ENCODE data around the gene CDK5RAP3.

Gene CDK5RAP3

DNA sequence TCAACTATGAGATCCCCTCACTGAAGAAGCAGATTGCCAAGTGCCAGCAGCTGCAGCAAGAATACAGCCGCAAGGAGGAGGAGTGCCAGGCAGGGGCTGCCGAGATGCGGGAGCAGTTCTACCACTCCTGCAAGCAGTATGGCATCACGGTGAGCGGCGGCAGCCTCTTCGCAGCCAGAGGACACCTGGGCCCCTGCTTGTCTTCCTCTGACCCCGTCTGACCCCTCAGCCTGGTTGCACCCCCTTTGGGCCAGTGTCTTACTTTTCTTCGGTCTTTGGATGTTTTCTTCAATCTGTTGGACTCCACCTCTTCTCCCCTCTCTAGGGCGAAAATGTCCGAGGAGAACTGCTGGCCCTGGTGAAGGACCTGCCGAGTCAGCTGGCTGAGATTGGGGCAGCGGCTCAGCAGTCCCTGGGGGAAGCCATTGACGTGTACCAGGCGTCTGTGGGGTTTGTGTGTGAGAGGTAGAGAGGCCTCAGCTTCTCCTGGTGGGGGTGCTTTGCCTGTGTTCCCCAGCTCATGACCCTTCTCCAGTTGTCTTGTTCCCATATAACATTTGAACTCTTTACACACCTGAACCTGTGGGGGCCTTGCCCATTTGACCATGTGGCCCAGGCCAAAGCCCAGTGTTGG, 4.4 kb downstream of the CDK5RAP3 start:
- Histone ChIP-seq H3K4me3 (ENCODE audit: low read depth in 1 of 2, low read length in 1 of 2) (no peak overlapping the region), H3K36me3 (peaks cover 71% of the 10 kb centered on the region), H3K27me3 (no peaks in the 10 kb centered on the region), H3K4me1 (ENCODE audit: control insufficient read depth in 1 of 2, insufficient read depth in 1 of 2, low read depth in 1 of 2, low read length in 1 of 2) (peaks cover 13 to 14% of the 10 kb centered on the region in 2 experiments), H3K27ac (no peak overlapping the region), H3K9me3 (no peaks in the 10 kb centered on the region)
- TF ChIP-seq, protein P1, sequence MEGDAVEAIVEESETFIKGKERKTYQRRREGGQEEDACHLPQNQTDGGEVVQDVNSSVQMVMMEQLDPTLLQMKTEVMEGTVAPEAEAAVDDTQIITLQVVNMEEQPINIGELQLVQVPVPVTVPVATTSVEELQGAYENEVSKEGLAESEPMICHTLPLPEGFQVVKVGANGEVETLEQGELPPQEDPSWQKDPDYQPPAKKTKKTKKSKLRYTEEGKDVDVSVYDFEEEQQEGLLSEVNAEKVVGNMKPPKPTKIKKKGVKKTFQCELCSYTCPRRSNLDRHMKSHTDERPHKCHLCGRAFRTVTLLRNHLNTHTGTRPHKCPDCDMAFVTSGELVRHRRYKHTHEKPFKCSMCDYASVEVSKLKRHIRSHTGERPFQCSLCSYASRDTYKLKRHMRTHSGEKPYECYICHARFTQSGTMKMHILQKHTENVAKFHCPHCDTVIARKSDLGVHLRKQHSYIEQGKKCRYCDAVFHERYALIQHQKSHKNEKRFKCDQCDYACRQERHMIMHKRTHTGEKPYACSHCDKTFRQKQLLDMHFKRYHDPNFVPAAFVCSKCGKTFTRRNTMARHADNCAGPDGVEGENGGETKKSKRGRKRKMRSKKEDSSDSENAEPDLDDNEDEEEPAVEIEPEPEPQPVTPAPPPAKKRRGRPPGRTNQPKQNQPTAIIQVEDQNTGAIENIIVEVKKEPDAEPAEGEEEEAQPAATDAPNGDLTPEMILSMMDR (IDR thresholded peaks at IDR 0.05) = no peak

GRCh38 chr17:47975823-47976205, 4.9 kb downstream of the CDK5RAP3 start:
- H3K27ac ChIP-seq = no peak overlapping the region
- TF ChIP-seq, protein P1 (IDR thresholded peaks at IDR 0.05) = no peak
- H3K36me3 ChIP-seq = peaks cover 76% of the 10 kb centered on the region
- H3K4me1 ChIP-seq (ENCODE audit: control insufficient read depth in 1 of 2, insufficient read depth in 1 of 2, low read depth in 1 of 2, low read length in 1 of 2) = peaks cover 10 to 11% of the 10 kb centered on the region in 2 experiments
- no peak overlapping the region for H3K4me3 ChIP-seq (ENCODE audit: low read depth in 1 of 2, low read length in 1 of 2)
- no peaks in the 10 kb centered on the region for H3K27me3 ChIP-seq
- no peaks in the 10 kb centered on the region for H3K9me3 ChIP-seq

DNA sequence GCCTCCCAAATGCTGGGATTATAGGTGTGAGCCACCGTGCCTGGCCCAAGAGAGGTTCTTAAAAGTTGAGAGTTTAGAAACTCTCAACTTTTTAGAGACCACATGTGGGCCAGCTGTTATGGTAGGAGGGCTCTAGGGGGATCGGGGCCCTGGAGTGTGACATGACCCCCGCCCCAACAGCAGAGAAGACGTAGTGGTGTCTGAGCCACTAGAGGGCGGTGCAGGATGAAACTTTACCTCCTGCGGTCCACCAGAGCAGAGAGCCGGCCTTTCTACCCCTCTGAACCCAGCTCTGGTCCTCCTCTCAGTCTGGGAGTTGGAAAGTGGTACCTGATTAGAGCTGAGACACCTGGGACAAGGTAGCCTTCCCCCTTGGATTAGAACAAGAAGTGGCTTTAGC, 7.4 kb downstream of the CDK5RAP3 start:
- Histone ChIP-seq H3K4me1 (ENCODE audit: control insufficient read depth in 1 of 2, insufficient read depth in 1 of 2, low read depth in 1 of 2, low read length in 1 of 2) (no peaks in the 10 kb centered on the region), H3K36me3 (peaks cover 100% of the 10 kb centered on the region), H3K27me3 (no peaks in the 10 kb centered on the region), H3K4me3 (ENCODE audit: low read depth in 1 of 2, low read length in 1 of 2) (no peak overlapping the region), H3K9me3 (no peaks in the 10 kb centered on the region), H3K27ac (no peak overlapping the region)
- TF ChIP-seq, protein P1 (IDR thresholded peaks at IDR 0.05) = peak; percentile 17

GRCh38 chr17:47980541-47980940, 9.6 kb downstream of the CDK5RAP3 start:
- H3K27me3 ChIP-seq = no peaks in the 10 kb centered on the region
- no peaks in the 10 kb centered on the region for H3K9me3 ChIP-seq
- no peaks in the 10 kb centered on the region for H3K4me1 ChIP-seq (ENCODE audit: control insufficient read depth in 1 of 2, insufficient read depth in 1 of 2, low read depth in 1 of 2, low read length in 1 of 2)
- H3K36me3 ChIP-seq = peaks cover 100% of the 10 kb centered on the region
- no peak overlapping the region for H3K27ac ChIP-seq
- TF ChIP-seq, protein P1 (IDR thresholded peaks at IDR 0.05) = no peak
- no peak overlapping the region for H3K4me3 ChIP-seq (ENCODE audit: low read depth in 1 of 2, low read length in 1 of 2)

DNA sequence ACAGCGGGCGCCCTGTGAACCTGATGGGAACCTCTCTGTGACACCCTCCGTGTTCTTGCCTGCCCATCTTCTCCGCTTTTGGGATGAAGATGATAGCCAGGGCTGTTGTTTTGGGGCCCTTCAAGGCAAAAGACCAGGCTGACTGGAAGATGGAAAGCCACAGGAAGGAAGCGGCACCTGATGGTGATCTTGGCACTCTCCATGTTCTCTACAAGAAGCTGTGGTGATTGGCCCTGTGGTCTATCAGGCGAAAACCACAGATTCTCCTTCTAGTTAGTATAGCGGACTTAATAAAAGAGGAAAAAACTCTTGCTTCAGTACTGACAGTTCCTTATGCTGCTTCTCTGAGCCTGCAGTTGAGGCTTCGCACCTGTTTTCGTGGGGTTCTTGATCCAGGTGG, 10.5 kb downstream of the CDK5RAP3 start:
- H3K9me3 ChIP-seq = no peaks in the 10 kb centered on the region
- H3K27me3 ChIP-seq = no peaks in the 10 kb centered on the region
- peaks cover 91% of the 10 kb centered on the region for H3K36me3 ChIP-seq
- TF ChIP-seq, protein P1 (IDR thresholded peaks at IDR 0.05) = no peak
- H3K4me1 ChIP-seq (ENCODE audit: control insufficient read depth in 1 of 2, insufficient read depth in 1 of 2, low read depth in 1 of 2, low read length in 1 of 2) = no peaks in the 10 kb centered on the region
- H3K27ac ChIP-seq = peak overlapping the region; percentile 13
- H3K4me3 ChIP-seq (ENCODE audit: low read depth in 1 of 2, low read length in 1 of 2) = no peak overlapping the region
